ENCODE measurements around the gene MCC. TPM values are rescaled to one million over a fixed set of nuclear protein-coding genes. Genes with fewer than 3 reads are reported as not detected.

MCC gene
- total RNA-seq, 2 donors from 2014 or later, result 4.3 TPM

DNA sequence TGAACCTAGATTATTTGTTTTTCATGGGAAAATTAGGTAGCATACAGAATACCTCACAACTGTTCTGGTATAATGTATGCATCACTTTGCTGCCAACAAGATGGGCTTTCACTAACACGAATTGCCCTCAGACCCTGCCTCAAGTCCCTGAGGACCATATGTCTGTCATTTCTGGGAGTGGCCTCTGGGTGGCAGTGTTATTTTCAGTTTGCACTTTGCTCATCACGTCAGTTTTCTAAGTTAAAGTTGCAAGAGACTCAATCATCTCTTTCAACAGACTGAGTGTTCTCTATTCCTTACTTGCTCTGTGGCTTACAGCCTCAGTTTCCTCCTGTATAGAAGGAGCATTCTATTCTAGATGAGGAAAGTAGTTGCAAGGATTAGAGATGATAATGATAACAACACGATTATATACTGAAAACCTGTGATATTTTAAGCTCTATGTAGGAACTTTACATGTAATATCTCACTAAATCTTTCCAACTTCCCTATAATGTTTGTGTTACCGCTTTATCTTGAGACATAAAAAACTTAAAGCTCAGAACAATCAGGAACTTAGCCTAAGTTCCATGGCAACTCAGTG lies 109.2 kb downstream of the MCC start:
- peak; percentile 66 for ATAC-seq (replicated peaks)
- Mint-ChIP-seq H3K4me1 (peaks cover 22% of the 10 kb centered on the region), H3K9me3 (no peaks in the 10 kb centered on the region), H3K36me3 (ENCODE audit: low read depth) (no peaks in the 10 kb centered on the region), H3K4me3 (peak overlapping the region; percentile 35), H3K27ac (no peak overlapping the region), H3K27me3 (peaks cover 7% of the 10 kb centered on the region)

DNA sequence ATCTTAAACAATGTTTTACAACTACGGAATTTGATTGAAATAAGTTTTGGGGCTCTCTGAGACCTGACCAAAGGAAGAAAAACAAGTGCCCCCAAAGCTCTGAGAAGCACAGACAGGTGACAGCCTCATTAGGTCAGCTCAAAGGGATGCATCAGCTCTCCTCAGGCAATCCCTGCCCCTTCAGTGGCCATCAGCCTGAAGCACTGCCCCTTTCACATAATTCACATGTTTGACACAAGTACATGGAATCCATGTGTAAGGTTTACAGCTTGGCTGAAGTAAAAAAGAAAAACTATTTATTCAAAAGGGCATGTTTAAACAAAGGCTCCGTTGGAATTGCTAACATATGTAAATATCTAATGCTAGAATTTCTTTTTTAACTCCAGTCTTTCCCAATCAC lies 109.7 kb downstream of the MCC start:
- Mint-ChIP-seq H3K4me1 (peaks cover 22% of the 10 kb centered on the region), H3K36me3 (ENCODE audit: low read depth) (no peaks in the 10 kb centered on the region), H3K9me3 (no peaks in the 10 kb centered on the region), H3K4me3 (peak overlapping the region; percentile 35), H3K27ac (no peak overlapping the region), H3K27me3 (peaks cover 7% of the 10 kb centered on the region)
- no peak for ATAC-seq (replicated peaks)

DNA sequence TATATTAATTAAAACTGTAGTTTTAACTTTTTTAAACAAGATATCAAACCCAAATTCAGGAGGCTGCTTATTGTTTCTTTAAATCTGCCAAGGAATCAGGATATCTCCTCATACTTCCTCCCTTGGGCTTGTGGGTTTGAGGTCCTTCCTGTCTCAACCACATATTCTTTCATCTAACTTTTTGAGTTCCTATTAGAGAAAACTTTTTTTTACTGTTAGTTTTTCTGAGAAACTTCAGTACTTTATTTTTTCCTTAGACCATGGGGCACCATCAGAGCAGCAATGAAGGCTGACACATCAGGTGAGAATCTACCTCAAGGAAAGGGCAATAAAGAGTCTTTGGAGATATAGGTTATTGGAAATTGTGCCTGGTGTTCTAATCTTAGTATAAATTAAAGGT lies 110.2 kb downstream of the MCC start:
- Mint-ChIP-seq H3K4me3 (peak overlapping the region; percentile 15), H3K9me3 (no peaks in the 10 kb centered on the region), H3K36me3 (ENCODE audit: low read depth) (no peaks in the 10 kb centered on the region), H3K27me3 (peaks cover 3% of the 10 kb centered on the region), H3K4me1 (peaks cover 22% of the 10 kb centered on the region), H3K27ac (no peak overlapping the region)
- ATAC-seq (replicated peaks), result no peak

DNA sequence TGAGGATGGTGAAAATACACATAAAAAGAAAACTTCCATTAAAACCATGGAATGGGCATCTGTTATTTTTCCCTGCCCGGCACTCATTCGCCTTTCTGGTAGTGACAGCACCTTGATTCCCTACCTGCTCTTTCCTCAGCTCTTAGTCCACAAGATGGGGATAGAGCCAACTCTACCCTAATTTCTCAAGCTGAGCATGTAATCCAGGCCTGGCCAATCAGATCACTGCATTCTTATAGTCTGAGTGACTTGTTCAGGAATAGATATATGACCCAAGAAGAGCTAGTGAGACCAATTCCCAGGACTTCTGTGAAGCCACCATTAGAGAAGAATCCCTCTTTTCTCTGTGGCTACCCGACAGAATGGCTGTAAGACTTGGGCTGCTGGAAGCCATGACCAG lies 111.6 kb downstream of the MCC start:
- peaks cover 22% of the 10 kb centered on the region for H3K4me1 Mint-ChIP-seq
- no peaks in the 10 kb centered on the region for H3K36me3 Mint-ChIP-seq (ENCODE audit: low read depth)
- no peaks in the 10 kb centered on the region for H3K27me3 Mint-ChIP-seq
- no peak overlapping the region for H3K4me3 Mint-ChIP-seq
- ATAC-seq (replicated peaks), result no peak
- H3K9me3 Mint-ChIP-seq, result no peaks in the 10 kb centered on the region
- no peak overlapping the region for H3K27ac Mint-ChIP-seq

DNA sequence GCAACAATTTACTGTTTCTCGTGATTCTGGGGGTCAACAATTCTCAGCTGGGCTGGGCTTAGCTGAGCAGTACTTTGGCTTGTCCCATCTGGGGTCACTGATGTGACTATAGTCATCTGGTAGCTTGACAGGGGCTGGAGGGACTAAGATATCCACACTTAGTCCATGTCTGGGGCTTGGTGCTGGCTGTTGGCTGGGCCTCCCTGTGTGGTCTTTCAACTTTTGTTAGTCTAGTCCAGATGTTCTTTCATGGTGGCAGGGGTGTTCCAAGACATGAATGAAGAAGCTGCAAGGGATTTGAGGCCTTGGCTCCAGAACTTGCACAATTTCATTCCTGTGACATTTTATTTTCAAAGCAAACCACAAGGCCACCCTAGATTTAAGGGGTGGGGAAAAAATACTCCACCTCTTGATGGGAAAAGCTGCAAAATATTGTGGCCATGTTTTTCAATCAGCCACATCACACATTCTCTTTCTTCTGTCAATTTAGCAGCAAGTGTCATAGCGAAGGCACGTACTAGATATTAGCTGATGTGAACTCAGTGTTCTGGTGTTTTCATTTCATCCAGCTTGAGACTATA lies 112.7 kb downstream of the MCC start:
- Mint-ChIP-seq H3K27me3 (no peaks in the 10 kb centered on the region), H3K36me3 (ENCODE audit: low read depth) (no peaks in the 10 kb centered on the region), H3K4me3 (no peak overlapping the region), H3K9me3 (no peaks in the 10 kb centered on the region), H3K27ac (no peak overlapping the region), H3K4me1 (peaks cover 16% of the 10 kb centered on the region)
- no peak for ATAC-seq (replicated peaks)

DNA sequence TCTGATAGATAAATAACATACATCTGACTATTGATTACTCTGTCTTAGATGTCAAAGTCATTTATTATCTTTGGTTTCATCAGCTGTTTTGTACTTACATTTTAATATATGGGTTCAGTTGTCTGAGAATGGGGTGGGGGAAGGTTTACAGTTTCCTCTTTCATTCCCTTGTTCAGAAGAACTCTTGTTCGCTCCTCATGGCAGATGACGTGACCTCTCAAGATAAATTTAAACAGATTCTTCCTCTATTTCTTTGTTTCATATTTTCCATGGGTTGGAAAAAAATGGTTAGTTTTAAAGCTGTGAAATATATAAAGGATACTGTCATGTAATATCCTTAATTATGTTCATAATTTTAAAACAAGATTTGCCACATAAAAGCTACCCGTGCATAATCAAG lies 114.8 kb downstream of the MCC start:
- no peak overlapping the region for H3K4me3 Mint-ChIP-seq
- ATAC-seq (replicated peaks), result no peak
- H3K27me3 Mint-ChIP-seq, result no peaks in the 10 kb centered on the region
- peaks cover 10% of the 10 kb centered on the region for H3K4me1 Mint-ChIP-seq
- no peak overlapping the region for H3K27ac Mint-ChIP-seq
- H3K36me3 Mint-ChIP-seq (ENCODE audit: low read depth), result no peaks in the 10 kb centered on the region
- H3K9me3 Mint-ChIP-seq, result no peaks in the 10 kb centered on the region

DNA sequence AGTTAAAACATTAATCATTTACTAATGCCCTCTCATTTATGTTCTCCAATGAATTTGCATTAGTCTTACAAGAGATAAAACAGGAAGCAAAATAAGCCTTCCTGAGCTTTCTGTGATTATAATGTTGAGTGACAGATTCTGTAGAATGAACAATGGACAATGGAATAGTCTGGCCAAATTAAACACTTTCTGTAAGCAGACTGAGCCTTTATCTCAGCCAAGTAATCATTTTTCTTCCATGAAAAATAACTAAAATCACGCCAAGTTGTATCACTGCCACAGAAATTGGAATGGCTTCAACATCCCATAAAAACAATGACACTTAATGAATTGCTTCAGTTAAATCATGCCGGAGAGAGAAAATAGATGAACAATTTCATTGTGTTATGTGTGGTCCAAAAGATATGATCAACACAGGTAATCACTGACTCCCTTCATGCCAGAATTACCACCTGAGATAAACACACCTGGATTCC lies 116.5 kb downstream of the MCC start:
- Mint-ChIP-seq H3K27me3 (no peaks in the 10 kb centered on the region), H3K4me3 (no peak overlapping the region), H3K36me3 (ENCODE audit: low read depth) (no peaks in the 10 kb centered on the region), H3K27ac (no peak overlapping the region), H3K4me1 (no peaks in the 10 kb centered on the region), H3K9me3 (no peaks in the 10 kb centered on the region)
- no peak for ATAC-seq (replicated peaks)

DNA sequence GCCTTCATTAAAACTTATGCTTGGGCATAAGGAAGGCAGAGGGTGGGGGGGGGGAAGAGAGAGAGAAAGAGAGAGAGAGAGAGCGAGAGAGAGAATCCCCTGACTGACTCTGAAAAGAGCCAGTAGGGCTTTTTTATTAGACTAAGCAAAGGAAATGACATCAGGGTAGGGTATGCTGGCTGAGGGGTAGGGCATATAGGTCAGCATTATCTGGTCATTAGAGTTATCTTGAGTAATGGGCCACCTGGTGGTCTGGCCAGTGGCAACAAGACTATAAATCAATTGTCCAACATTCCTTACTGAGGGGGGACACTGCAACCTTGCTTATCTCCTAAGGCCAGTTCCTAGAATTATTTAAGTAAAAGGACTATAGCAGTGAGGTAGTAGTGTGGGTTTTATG lies 120.7 kb downstream of the MCC start:
- Mint-ChIP-seq H3K4me3 (no peak overlapping the region), H3K9me3 (peaks cover 4% of the 10 kb centered on the region), H3K27me3 (no peaks in the 10 kb centered on the region)

DNA sequence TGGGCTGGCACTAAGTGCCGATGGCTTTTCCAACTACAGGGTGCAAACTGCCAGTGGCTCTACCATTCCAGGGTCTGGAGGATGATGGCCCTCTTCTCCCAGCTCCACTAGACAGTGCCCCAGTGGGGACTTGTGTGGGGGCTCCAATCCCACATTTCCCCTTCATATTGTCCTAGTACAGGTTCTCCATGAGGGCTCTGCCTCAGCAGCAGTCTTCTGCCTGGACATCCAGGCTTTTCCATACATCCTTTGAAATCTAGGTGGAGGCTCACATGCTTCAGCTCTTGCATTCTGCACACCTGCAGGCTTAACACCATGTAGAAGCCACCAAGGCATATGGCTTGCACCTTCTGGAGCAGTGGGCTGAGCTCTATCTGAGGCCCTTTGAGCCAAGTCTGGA lies 123.8 kb downstream of the MCC start:
- Mint-ChIP-seq H3K4me1 (no peaks in the 10 kb centered on the region), H3K27ac (no peak overlapping the region), H3K27me3 (no peaks in the 10 kb centered on the region), H3K4me3 (no peak overlapping the region), H3K36me3 (ENCODE audit: low read depth) (no peaks in the 10 kb centered on the region), H3K9me3 (peaks cover 4% of the 10 kb centered on the region)
- no peak for ATAC-seq (replicated peaks)

More for the DNA sequence above, 120.7 kb downstream of the MCC start:
- no peak for ATAC-seq (replicated peaks)
- no peaks in the 10 kb centered on the region for H3K36me3 Mint-ChIP-seq (ENCODE audit: low read depth)
- no peaks in the 10 kb centered on the region for H3K4me1 Mint-ChIP-seq
- no peak overlapping the region for H3K27ac Mint-ChIP-seq

DNA sequence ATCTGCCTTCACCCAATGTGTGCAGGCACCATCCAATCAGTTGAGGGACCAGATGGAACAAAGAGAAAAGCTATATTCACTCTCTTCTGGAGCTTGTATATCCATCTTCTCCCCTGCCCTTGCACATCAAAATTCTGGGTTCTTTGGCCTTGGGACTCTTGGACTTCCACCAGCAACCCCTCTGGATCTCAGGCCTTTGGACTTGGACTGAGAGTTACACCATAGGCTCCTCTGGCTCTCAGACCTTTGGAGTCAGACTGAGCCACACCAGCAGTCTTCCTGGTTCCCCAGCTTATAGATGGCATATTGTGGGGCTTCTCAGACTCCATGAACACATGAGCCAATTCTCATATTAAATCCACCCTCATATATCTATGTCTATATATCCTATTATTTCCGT lies 126.6 kb downstream of the MCC start:
- Mint-ChIP-seq H3K27me3 (no peaks in the 10 kb centered on the region), H3K27ac (no peak overlapping the region), H3K9me3 (peaks cover 4% of the 10 kb centered on the region), H3K36me3 (ENCODE audit: low read depth) (no peaks in the 10 kb centered on the region), H3K4me1 (no peaks in the 10 kb centered on the region), H3K4me3 (no peak overlapping the region)
- no peak for ATAC-seq (replicated peaks)

DNA sequence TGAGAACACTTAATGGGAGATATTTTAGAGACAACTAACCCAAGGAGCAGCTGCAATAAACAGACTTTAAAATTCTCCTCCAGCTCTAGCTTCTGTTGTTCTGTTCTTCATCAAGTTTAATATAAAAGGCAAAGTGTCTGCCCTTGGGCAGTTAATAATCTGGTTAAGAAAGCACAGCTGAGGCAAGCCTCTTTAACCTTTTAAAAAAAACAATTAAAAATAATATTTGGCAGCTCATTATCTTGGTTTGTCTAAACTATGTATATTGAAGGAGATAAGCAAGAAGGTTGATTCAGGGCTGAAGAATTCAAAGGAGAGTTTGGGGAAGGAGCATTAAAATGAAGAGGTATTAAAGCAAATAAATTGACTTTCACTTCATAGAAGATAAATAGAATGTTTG lies 128.8 kb downstream of the MCC start:
- Mint-ChIP-seq H3K27ac (no peak overlapping the region), H3K4me1 (no peaks in the 10 kb centered on the region), H3K4me3 (no peak overlapping the region), H3K9me3 (no peaks in the 10 kb centered on the region), H3K36me3 (ENCODE audit: low read depth) (no peaks in the 10 kb centered on the region), H3K27me3 (no peaks in the 10 kb centered on the region)
- ATAC-seq (replicated peaks), result no peak

DNA sequence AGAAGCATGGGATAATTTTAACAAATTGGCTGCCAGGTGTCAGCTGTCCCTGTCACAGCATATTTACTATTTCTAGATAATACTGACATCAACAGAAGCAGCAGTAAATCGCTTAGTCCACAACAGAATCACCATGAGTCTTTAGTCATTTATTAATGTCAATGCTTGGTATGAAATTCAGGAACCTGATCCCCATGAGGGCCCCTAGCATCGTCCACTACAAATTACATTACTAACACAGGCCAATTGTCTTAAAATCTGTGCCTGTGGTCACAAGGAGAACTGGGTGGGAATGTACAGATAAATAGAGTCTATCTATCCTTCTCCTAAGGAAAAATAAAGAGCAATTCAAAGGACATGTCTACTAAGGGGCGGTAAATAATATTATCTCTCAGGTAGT lies 129.6 kb downstream of the MCC start:
- H3K4me1 Mint-ChIP-seq, result no peaks in the 10 kb centered on the region
- no peaks in the 10 kb centered on the region for H3K36me3 Mint-ChIP-seq (ENCODE audit: low read depth)
- H3K27ac Mint-ChIP-seq, result no peak overlapping the region

DNA sequence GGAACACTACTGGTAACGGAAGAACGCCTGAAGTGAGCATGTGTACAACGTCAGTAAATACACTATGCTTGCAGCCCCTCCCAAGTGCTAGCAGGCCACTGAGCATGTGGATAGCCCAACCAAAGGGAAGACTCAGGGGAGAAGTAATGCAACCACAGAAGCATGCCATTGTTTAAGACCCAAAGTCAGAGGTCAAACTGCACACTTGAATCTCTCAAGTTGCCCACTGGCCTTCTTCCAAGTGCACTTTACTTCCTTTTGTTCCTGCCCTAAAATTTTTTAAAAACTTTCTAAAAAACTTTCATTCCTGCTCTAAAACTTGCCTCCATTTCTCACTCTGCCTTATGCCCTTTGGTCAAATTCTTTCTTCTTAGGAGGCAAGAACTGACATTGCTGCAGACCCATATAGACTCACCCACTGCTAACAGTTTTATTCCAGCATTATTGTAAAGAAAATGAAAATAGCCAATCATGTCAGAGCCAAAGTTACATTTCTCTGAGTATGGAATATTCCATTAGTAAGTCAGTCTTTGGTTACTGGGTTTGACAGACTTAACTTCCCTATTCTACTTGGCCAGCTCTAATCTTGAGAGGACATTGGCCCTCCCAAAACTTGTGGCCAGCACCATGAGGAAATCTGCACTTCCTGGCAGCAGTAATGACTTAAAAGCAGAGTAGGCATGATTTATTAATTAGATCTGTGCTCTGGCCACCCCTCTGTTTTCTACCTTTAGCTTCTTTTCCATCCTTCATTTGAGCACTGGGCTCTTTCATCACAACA lies 130.4 kb downstream of the MCC start:
- Mint-ChIP-seq H3K4me3 (no peak overlapping the region), H3K36me3 (ENCODE audit: low read depth) (no peaks in the 10 kb centered on the region), H3K9me3 (no peaks in the 10 kb centered on the region), H3K4me1 (no peaks in the 10 kb centered on the region), H3K27me3 (no peaks in the 10 kb centered on the region), H3K27ac (no peak overlapping the region)
- ATAC-seq (replicated peaks), result no peak

More for the DNA sequence above, 129.6 kb downstream of the MCC start:
- ATAC-seq (replicated peaks), result no peak
- Mint-ChIP-seq H3K4me3 (no peak overlapping the region), H3K9me3 (no peaks in the 10 kb centered on the region), H3K27me3 (no peaks in the 10 kb centered on the region)

DNA sequence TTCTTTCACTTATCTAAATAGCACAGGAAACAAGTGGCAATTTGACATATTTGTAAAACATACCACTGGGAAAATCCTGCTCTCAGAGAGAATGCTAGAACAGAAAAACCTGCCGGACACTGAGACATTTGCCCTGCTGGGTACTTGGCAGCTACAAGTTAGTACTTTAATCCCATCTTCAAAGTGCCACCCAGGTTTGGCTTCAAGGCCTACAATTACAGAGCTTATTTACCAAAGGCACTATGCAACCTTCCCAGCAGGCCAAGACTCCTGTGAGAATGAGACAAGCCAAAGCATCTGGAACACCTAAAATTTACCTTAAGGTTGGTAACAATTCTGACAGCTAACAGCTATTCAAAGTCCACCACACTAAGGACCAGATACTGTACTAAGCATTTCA lies 131.8 kb downstream of the MCC start:
- Mint-ChIP-seq H3K27me3 (no peaks in the 10 kb centered on the region), H3K9me3 (no peaks in the 10 kb centered on the region)

DNA sequence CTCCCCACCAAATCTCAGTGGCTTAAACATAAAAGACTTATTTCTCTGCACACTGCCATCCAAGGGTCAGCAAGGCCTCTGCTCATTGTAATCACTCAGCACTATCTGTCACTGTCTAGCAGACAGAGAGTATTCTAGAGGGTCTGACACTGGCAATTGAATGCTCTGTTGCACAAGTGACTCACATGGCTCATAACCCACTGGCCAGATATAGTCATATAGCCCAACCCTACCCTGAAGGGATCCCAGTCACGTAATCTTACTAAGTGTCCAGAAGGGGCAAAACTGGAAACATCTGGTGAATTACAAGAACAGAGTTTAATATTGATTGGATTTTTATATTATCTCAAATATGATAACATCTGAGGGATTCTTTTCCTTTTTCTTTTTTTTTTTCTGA lies 134.2 kb downstream of the MCC start:
- no peak for ATAC-seq (replicated peaks)
- H3K4me3 Mint-ChIP-seq, result no peak overlapping the region
- no peaks in the 10 kb centered on the region for H3K27me3 Mint-ChIP-seq
- no peak overlapping the region for H3K27ac Mint-ChIP-seq
- H3K36me3 Mint-ChIP-seq (ENCODE audit: low read depth), result no peaks in the 10 kb centered on the region
- no peaks in the 10 kb centered on the region for H3K4me1 Mint-ChIP-seq
- H3K9me3 Mint-ChIP-seq, result no peaks in the 10 kb centered on the region

More for the DNA sequence above, 131.8 kb downstream of the MCC start:
- no peaks in the 10 kb centered on the region for H3K36me3 Mint-ChIP-seq (ENCODE audit: low read depth)
- H3K4me3 Mint-ChIP-seq, result no peak overlapping the region
- no peaks in the 10 kb centered on the region for H3K4me1 Mint-ChIP-seq
- no peak overlapping the region for H3K27ac Mint-ChIP-seq
- ATAC-seq (replicated peaks), result no peak
